ENCODE data around the gene DNAJB8.

The DNAJB8 gene

DNA sequence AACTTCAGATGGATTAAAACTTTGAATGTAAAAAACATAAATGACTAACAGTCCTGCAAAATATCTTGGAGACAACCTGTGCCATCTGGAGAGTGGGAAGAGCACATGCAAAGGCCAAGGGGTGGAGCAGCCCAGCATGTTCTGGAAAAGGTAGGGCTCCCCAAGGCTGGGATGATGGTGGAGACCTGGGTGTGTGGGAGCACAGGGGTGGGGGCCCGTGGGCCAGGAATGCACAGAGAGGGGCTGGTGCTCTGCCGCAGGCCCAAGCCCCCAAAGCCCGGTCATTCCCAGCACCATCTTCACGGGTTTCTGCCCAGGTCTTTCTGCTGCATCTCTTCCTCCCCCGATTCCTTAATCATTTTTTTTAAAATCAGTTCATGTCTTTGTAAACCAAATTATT, 36.0 kb upstream of the DNAJB8 start:
- H3K27ac ChIP-seq (ENCODE audit: low read depth, low read length) = no peak overlapping the region
- H3K9me3 ChIP-seq (ENCODE audit: control insufficient read depth in 1 of 2, low read length in 2 of 2) = no peaks in the 10 kb centered on the region
- H3K4me3 ChIP-seq (ENCODE audit: low read depth in 1 of 2, low read length in 2 of 2) = no peak overlapping the region
- H3K9ac ChIP-seq (ENCODE audit: low read depth in 1 of 2, low read length in 2 of 2) = no peak overlapping the region
- no peaks in the 10 kb centered on the region for H3K4me1 ChIP-seq (ENCODE audit: control insufficient read depth in 1 of 2, insufficient read depth in 2 of 2, low read length in 2 of 2)
- peaks cover 35 to 41% of the 10 kb centered on the region in 2 donors for H3K27me3 ChIP-seq (ENCODE audit: control insufficient read depth in 1 of 2, insufficient read depth in 2 of 2, low read length in 2 of 2)
- no peaks in the 10 kb centered on the region for H3K36me3 ChIP-seq (ENCODE audit: control insufficient read depth in 1 of 2, insufficient read depth in 2 of 2, low read length in 2 of 2)

DNA sequence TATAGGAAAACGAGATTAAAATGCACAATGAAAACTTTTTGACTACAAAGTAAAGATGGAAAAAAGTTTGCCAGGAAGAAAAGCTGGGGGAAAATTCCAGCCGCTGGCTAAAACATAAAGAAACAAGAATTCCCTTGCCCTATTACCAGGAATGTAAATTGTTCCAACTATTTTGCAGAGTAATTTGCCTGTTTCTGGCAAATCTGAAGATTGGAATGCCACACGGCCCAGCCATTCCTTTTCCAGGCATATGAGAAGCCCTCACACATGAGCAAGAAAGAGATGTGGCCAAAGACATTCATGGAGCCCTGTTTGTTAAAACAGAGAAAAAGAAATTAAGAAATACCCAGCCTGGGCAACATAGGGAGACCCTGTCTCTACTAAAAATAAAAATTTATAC, 34.7 kb upstream of the DNAJB8 start:
- H3K27ac ChIP-seq (ENCODE audit: low read depth, low read length) = no peak overlapping the region
- no peaks in the 10 kb centered on the region for H3K36me3 ChIP-seq (ENCODE audit: control insufficient read depth in 1 of 2, insufficient read depth in 2 of 2, low read length in 2 of 2)
- H3K9ac ChIP-seq (ENCODE audit: low read depth in 1 of 2, low read length in 2 of 2) = no peak overlapping the region
- H3K4me1 ChIP-seq (ENCODE audit: control insufficient read depth in 1 of 2, insufficient read depth in 2 of 2, low read length in 2 of 2) = peaks cover 0 to 8% of the 10 kb centered on the region in 2 donors
- H3K4me3 ChIP-seq (ENCODE audit: low read depth in 1 of 2, low read length in 2 of 2) = no peak overlapping the region
- peaks cover 39 to 41% of the 10 kb centered on the region in 2 donors for H3K27me3 ChIP-seq (ENCODE audit: control insufficient read depth in 1 of 2, insufficient read depth in 2 of 2, low read length in 2 of 2)
- H3K9me3 ChIP-seq (ENCODE audit: control insufficient read depth in 1 of 2, low read length in 2 of 2) = no peaks in the 10 kb centered on the region

DNA sequence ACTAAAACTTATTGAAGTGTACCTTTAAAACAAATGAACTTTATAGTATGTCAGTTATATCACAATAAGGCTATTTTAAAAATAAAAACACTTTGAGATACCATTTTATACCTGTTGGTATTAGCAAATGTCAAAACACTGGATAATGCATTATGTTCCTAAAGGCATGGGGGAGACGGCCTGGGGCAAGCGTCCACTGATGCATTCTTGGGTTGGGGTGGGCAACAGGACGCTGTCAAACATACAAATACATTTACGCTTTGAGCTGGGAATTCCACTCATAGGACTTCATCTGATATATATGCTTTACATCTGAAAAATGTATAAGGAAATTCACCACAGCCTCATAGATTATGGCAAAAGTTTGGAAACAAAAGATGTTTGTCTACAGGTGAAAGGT, 33.9 kb upstream of the DNAJB8 start:
- Histone ChIP-seq H3K27me3 (ENCODE audit: control insufficient read depth in 1 of 2, insufficient read depth in 2 of 2, low read length in 2 of 2) (peaks cover 42 to 46% of the 10 kb centered on the region in 2 donors), H3K4me3 (ENCODE audit: low read depth in 1 of 2, low read length in 2 of 2) (no peak overlapping the region), H3K27ac (ENCODE audit: low read depth, low read length) (no peak overlapping the region), H3K4me1 (ENCODE audit: control insufficient read depth in 1 of 2, insufficient read depth in 2 of 2, low read length in 2 of 2) (peaks cover 0 to 8% of the 10 kb centered on the region in 2 donors), H3K9ac (ENCODE audit: low read depth in 1 of 2, low read length in 2 of 2) (no peak overlapping the region), H3K9me3 (ENCODE audit: control insufficient read depth in 1 of 2, low read length in 2 of 2) (no peaks in the 10 kb centered on the region), H3K36me3 (ENCODE audit: control insufficient read depth in 1 of 2, insufficient read depth in 2 of 2, low read length in 2 of 2) (no peaks in the 10 kb centered on the region)

DNA sequence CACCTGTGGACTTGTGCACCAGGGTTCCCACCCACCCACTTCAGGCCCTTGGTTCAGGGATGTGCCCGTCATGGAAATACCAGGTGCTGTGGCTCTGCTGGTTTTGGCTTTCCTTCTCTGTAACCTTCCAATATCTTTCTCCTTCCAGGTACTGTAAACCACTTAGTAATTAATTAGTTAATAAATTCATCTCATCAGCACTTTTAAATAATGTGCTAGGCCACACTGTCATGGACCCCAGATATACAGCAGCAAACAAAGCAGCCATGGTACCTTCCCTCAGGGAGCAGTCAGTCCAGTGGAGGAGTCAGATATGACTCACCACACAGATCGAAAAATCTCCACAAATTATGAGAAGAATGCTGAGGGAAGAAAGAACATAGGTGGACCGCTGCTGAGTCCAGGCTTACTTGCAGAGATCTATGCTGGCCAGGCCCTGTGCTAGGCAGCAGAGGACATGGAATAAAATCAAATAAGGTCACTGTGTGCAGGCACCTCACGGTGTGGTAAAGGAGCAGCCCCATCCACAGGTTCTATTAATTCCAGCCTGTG, 33.1 kb upstream of the DNAJB8 start:
- Histone ChIP-seq H3K4me1 (ENCODE audit: control insufficient read depth in 1 of 2, insufficient read depth in 2 of 2, low read length in 2 of 2) (peaks cover 0 to 8% of the 10 kb centered on the region in 2 donors), H3K27me3 (ENCODE audit: control insufficient read depth in 1 of 2, insufficient read depth in 2 of 2, low read length in 2 of 2) (peaks cover 50 to 53% of the 10 kb centered on the region in 2 donors), H3K4me3 (ENCODE audit: low read depth in 1 of 2, low read length in 2 of 2) (no peak overlapping the region), H3K9me3 (ENCODE audit: control insufficient read depth in 1 of 2, low read length in 2 of 2) (no peaks in the 10 kb centered on the region), H3K27ac (ENCODE audit: low read depth, low read length) (no peak overlapping the region), H3K9ac (ENCODE audit: low read depth in 1 of 2, low read length in 2 of 2) (no peak overlapping the region), H3K36me3 (ENCODE audit: control insufficient read depth in 1 of 2, insufficient read depth in 2 of 2, low read length in 2 of 2) (no peaks in the 10 kb centered on the region)

DNA sequence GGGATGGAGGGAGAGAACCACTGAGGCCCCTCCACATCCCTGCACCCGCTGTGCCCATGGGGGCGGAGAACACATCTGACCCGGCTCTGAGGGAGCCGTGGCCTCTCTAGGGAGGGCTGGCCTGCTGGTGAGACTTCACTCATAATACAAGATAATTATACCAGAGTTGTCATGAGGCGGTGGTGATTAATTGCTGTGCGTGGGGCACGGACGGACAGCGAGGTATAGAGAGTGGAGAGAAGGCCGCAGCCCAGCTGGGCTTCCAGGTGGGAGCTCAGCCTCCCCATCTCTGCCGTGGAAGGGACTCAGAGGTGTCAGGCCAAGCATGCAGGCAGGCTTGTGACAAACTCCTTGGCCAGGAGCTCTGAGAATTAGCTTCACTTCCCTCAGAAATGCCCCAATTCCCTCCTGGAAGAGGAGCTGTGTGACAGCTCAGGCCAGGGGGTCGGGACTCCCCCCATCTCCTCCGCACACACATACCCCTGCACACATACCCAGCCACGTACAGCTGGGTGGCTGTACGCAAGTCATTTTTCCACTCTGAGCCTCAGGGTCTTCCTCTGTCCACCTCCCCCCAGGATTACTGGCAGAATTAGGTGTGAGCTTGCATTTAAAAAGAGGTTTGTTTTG, 32.3 kb upstream of the DNAJB8 start:
- Histone ChIP-seq H3K9ac (ENCODE audit: low read depth in 1 of 2, low read length in 2 of 2) (no peak overlapping the region), H3K9me3 (ENCODE audit: control insufficient read depth in 1 of 2, low read length in 2 of 2) (no peaks in the 10 kb centered on the region), H3K27ac (ENCODE audit: low read depth, low read length) (no peak overlapping the region), H3K36me3 (ENCODE audit: control insufficient read depth in 1 of 2, insufficient read depth in 2 of 2, low read length in 2 of 2) (no peaks in the 10 kb centered on the region), H3K27me3 (ENCODE audit: control insufficient read depth in 1 of 2, insufficient read depth in 2 of 2, low read length in 2 of 2) (peaks cover 55 to 60% of the 10 kb centered on the region in 2 donors), H3K4me3 (ENCODE audit: low read depth in 1 of 2, low read length in 2 of 2) (no peak overlapping the region), H3K4me1 (ENCODE audit: control insufficient read depth in 1 of 2, insufficient read depth in 2 of 2, low read length in 2 of 2) (peaks cover 0 to 8% of the 10 kb centered on the region in 2 donors)

DNA sequence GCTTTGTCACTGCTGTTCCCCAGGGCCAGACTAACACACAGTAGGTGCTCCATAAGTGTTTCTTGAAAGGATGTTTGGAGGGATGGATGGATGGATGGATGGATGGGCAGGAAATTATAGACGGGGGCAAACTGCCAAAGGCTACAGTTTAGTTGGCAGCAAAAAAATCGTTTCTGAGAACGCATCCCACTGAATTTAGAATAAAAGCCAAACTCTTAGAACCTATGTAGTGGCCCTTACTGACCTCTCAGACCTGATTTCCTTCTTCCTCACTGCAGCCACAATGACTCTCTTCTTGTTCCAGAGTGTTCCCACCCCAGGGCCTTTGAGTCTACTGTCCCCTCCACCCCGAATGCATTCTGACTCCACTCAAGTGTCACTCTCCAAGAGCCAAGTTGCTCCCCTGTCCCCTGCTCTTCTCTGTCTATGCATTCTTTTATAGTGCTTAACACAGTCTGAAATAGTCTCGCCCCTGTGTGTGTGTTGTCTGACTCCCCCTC, 31.5 kb upstream of the DNAJB8 start:
- Histone ChIP-seq H3K36me3 (ENCODE audit: control insufficient read depth in 1 of 2, insufficient read depth in 2 of 2, low read length in 2 of 2) (no peaks in the 10 kb centered on the region), H3K9me3 (ENCODE audit: control insufficient read depth in 1 of 2, low read length in 2 of 2) (no peaks in the 10 kb centered on the region), H3K4me3 (ENCODE audit: low read depth in 1 of 2, low read length in 2 of 2) (no peak overlapping the region), H3K9ac (ENCODE audit: low read depth in 1 of 2, low read length in 2 of 2) (no peak overlapping the region), H3K27ac (ENCODE audit: low read depth, low read length) (no peak overlapping the region), H3K4me1 (ENCODE audit: control insufficient read depth in 1 of 2, insufficient read depth in 2 of 2, low read length in 2 of 2) (peaks cover 0 to 8% of the 10 kb centered on the region in 2 donors), H3K27me3 (ENCODE audit: control insufficient read depth in 1 of 2, insufficient read depth in 2 of 2, low read length in 2 of 2) (peaks cover 64 to 68% of the 10 kb centered on the region in 2 donors)

DNA sequence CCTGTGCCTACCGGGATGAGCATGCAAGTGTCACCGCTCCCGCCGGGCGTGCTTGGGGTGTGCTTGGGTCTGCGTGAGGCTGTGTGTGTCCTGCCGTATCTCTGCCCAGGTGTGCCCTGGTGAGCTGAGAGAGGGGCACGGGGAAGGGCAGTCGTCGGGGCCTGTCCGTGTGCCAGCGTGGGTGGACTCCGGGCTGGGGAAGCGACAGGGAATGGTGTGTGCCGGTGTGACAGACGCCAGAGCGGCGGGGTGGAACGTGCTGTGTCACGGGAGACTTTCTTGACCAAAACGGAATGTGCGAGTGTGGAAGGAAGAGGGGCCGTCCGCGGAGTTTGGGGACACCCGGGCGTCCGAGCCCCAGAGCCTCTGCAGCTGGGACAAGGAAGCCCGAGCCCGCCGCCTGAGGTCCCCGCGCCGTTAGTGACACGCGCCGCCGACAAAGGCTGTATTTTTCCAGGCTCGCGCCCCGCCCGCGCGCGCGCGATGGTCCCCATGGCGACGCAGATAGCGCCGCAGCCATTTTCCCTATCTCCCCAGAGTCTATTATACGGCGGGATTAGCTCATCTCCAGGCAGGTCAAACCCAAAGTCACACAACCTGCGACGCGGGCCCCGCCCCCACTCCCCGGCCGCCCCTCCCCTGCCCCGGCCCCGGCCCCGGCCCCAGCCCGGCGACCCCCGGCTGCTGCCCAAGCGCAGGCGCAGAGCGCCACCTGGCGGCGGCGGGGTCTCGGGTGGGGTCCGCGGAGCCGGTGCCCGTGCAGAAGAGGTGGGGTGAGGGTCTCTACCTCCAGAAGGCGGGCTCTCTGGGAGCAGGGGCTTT, 30.8 kb upstream of the DNAJB8 start:
- no peak overlapping the region for H3K9ac ChIP-seq (ENCODE audit: low read depth in 1 of 2, low read length in 2 of 2)
- no peak overlapping the region for H3K27ac ChIP-seq (ENCODE audit: low read depth, low read length)
- no peaks in the 10 kb centered on the region for H3K36me3 ChIP-seq (ENCODE audit: control insufficient read depth in 1 of 2, insufficient read depth in 2 of 2, low read length in 2 of 2)
- H3K4me3 ChIP-seq (ENCODE audit: low read depth in 1 of 2, low read length in 2 of 2) = peak overlapping the region; percentile 17 to 53
- H3K4me1 ChIP-seq (ENCODE audit: control insufficient read depth in 1 of 2, insufficient read depth in 2 of 2, low read length in 2 of 2) = peaks cover 0 to 8% of the 10 kb centered on the region in 2 donors
- no peaks in the 10 kb centered on the region for H3K9me3 ChIP-seq (ENCODE audit: control insufficient read depth in 1 of 2, low read length in 2 of 2)
- peaks cover 69 to 74% of the 10 kb centered on the region in 2 donors for H3K27me3 ChIP-seq (ENCODE audit: control insufficient read depth in 1 of 2, insufficient read depth in 2 of 2, low read length in 2 of 2)

DNA sequence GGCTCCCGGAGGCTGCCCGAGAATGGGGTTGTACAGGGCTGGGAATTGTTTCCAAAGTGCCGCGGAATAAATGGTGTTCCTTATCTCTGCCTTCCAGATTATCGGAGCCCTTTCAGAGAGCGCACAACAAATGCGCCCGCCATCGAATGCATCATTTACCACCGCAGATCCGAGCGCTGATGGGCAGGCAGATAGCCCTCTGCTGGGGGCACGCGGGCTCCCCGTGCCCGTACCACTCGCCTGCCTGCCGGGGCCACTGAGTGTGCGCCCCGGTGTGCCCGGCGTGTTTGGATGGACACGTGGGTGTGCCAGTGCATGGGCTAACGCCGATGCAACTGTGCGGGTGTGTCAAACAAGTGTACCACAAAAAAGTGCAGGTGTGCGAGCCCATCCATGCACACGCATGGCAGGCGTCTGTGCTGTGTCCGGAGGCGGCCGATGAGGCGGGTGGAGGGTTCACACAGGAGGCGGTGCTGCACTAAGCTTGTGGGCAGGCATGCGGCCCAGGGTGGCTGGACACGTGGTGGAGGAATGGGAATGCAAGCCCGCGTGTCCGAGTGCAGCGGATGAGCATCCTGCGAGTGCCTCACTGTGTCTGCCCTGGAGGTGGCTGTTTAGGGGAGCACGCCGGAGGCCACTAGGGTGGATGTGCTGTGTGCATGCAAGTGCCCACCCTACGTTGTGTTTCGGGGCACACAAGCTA, 30.1 kb upstream of the DNAJB8 start:
- no peak overlapping the region for H3K9ac ChIP-seq (ENCODE audit: low read depth in 1 of 2, low read length in 2 of 2)

DNA sequence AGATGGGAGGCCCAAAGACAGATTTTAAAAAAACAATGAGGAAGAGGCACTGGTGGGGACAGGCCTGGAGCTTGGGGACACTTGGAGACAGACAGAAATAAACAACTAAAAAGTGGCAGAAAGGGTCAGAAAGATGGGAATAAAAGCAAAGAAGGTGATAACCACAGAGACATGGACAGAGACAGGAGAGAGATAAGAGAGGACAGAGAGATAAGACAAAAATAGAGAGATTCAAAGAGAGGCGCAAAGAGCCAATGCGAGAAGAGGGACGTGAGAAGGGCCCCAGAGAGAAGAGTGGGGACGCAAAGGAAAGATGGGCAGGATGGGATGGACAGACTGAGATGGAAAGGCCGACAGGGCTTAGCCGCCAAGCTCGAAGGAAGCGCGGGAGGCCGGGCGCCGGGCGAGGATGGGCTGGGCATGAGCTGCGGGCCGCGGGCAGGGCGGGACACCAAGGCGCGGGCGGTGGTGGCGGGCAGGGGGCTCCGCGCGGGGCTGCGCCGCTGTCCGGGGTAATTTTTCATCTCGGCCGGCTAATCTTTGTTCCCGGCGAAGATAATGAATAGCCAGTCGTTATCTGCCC, 29.4 kb upstream of the DNAJB8 start:
- Histone ChIP-seq H3K4me1 (ENCODE audit: control insufficient read depth in 1 of 2, insufficient read depth in 2 of 2, low read length in 2 of 2) (peaks cover 0 to 8% of the 10 kb centered on the region in 2 donors), H3K4me3 (ENCODE audit: low read depth in 1 of 2, low read length in 2 of 2) (no peak overlapping the region), H3K36me3 (ENCODE audit: control insufficient read depth in 1 of 2, insufficient read depth in 2 of 2, low read length in 2 of 2) (no peaks in the 10 kb centered on the region), H3K9ac (ENCODE audit: low read depth in 1 of 2, low read length in 2 of 2) (no peak overlapping the region), H3K9me3 (ENCODE audit: control insufficient read depth in 1 of 2, low read length in 2 of 2) (no peaks in the 10 kb centered on the region), H3K27me3 (ENCODE audit: control insufficient read depth in 1 of 2, insufficient read depth in 2 of 2, low read length in 2 of 2) (peaks cover 80 to 83% of the 10 kb centered on the region in 2 donors), H3K27ac (ENCODE audit: low read depth, low read length) (no peak overlapping the region)

More for the DNA sequence above, 30.1 kb upstream of the DNAJB8 start:
- Histone ChIP-seq H3K4me3 (ENCODE audit: low read depth in 1 of 2, low read length in 2 of 2) (peak overlapping the region; percentile 17 to 53), H3K4me1 (ENCODE audit: control insufficient read depth in 1 of 2, insufficient read depth in 2 of 2, low read length in 2 of 2) (peaks cover 0 to 8% of the 10 kb centered on the region in 2 donors), H3K36me3 (ENCODE audit: control insufficient read depth in 1 of 2, insufficient read depth in 2 of 2, low read length in 2 of 2) (no peaks in the 10 kb centered on the region), H3K9me3 (ENCODE audit: control insufficient read depth in 1 of 2, low read length in 2 of 2) (no peaks in the 10 kb centered on the region), H3K27me3 (ENCODE audit: control insufficient read depth in 1 of 2, insufficient read depth in 2 of 2, low read length in 2 of 2) (peaks cover 77 to 80% of the 10 kb centered on the region in 2 donors), H3K27ac (ENCODE audit: low read depth, low read length) (no peak overlapping the region)
